ENCODE data around the gene GHR.

Gene GHR

GRCh38 chr5:42516282-42517042, 93.2 kb downstream of the GHR start:
- DNase-seq (ENCODE audit: low read depth, low spot score): no peak

GRCh38 chr5:42517164-42517563, 93.9 kb downstream of the GHR start:
- DNase-seq (ENCODE audit: low read depth, low spot score): no peak

DNA sequence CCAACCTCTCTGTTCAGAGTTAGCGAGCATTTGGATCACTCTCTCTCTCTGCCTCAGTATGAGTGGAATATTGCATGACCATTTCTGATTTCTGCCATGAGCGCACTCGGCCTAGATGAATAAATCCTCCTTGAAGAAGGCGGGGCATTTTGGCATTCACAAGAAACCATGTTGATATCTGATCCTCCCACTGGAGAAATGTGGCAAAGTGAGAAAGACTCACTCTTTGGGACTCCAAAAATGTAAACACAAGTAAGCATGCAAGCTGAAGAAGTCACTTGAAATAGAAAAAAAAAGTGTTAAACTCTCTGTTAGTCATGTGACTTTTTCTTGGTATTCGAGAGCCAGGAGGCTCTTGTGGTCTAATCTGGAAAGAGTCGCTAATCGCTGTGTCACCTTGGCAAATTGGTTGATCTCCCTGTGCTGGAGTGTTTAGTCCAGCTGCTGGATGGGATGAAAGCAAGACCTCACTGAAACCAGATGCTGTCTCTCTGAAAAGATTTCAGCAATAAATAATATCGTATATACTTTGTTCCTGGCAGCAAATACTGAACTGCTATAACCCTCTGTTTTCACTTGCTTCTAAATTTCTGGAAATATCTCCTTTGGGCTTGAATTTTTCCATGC, 95.5 kb downstream of the GHR start:
- no peak for DNase-seq (ENCODE audit: low read depth, low spot score)

DNA sequence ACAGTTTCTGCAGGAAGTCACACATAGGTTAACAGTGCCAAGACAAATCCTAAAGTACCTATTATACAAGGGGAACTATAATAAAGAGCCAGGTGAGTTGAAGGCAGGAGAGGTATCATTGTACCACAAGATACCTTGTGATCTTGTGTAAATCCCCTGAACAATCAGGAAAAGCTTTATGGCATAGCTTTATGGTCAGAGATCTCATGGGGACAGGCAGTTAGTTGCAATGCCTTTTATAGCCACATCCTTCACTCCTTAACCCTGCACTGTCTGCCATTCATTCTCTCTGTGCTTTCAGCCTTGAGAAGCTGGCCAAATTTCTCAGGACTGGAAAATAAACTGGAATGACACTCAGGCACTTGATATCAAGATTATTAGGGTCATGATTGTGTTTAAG, 97.0 kb downstream of the GHR start:
- DNase-seq (ENCODE audit: low read depth, low spot score): no peak

DNA sequence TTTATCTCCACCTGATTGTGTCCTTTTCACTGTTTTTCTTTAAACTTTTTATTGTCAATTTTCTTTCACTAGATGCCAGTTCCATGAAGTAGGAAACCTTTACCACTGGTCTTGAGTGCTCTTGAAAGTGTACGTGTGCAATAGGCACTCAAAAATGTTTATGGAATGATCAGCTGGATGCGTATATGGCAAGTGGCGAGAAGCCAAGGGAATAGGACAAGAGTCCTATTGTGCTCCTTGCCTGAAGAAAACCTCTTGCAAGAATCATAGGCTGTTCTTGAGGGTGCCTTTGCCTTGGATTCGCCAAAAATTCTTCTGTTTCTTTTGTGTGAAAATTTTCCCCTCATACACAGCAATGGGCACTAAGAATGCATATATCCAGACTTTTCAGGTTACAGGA, 97.7 kb downstream of the GHR start:
- no peak for DNase-seq (ENCODE audit: low read depth, low spot score)

DNA sequence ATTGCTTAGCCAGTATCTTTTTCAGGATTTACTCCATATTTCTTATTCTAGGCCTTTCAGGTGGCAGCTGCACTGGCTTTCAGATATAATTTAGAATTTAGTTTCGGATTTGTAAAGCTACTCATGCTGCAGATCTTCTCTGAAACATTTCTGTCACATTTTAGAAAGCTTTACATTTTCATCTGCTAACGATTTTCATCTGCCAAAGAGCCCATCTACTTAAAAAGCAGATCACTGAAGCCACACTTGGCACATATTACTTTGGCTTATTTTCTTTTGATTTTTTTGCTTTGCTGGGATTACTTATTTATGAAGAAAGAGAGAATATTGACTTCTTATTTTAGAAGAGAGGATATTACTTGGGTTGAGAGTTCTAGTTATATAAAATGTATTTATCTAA, 98.2 kb downstream of the GHR start:
- no peak for DNase-seq (ENCODE audit: low read depth, low spot score)

GRCh38 chr5:42522783-42523182, 99.5 kb downstream of the GHR start:
- DNase-seq (ENCODE audit: low read depth, low spot score): no peak

- DNase-seq (ENCODE audit: low read depth, low spot score): no peak
Measured at GRCh38 chr5:42526179-42526578, 102.9 kb downstream of the GHR start.

DNA sequence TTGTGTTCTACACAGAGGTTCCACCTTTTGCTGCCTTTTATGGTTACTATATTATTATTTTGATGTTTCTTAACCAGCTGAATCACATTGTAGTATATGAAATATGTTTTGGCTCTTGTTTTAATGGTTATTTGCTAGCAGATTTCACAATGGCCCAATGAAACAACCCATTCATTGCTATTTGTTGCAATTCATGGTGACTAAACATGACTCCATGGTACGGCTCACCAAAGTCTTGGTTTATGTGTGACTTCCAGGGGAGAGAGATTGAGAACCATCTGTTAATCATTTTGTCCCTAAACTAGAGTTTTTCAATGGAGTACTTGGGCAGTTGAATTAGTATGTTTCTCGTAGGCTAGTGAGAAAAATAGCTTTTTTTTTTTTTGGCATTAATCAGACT, 108.4 kb downstream of the GHR start:
- DNase-seq (ENCODE audit: low read depth, low spot score): no peak

DNA sequence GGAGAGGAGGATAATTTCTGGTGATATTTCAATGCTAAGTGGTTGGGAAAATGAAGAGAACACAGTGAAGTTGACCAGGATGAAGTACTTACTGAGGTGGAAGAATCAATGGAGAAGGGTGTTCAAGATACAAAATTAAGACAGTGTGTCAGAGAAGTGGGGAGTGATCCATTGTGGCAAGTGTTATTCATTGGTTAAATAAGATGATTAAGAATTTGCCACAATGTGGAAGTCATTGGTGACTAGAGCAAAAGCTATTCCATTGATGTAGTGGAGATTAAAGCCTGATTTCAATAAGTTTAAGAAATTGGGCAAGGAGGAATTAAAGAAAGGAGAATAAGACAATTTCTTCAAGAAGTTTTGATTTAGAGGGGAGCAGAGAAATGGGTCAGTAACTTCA, 118.9 kb downstream of the GHR start:
- no peak for DNase-seq (ENCODE audit: low read depth, low spot score)

DNA sequence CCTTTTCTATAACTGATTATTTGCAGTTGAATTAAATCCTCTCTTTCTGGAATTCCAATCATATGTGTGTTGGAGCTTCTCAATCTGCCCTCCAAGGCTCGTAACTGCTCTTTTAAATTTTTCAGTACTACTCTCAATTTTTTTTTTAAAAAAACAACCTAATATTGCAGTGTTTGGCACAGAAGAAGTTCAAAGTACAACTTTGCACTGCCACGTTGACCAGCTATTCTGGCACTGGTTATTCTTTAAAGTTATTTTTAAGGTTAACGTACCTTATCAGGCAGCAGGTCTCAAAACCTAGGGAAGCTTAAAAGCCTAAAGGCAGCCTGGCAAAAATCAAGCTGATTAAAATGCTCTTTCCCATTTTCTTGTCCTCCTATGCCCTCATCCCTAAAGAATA, 120.5 kb downstream of the GHR start:
- no peak for DNase-seq (ENCODE audit: low read depth, low spot score)

- DNase-seq (ENCODE audit: low read depth, low spot score): no peak
Measured at GRCh38 chr5:42545038-42545437, 121.8 kb downstream of the GHR start.

DNA sequence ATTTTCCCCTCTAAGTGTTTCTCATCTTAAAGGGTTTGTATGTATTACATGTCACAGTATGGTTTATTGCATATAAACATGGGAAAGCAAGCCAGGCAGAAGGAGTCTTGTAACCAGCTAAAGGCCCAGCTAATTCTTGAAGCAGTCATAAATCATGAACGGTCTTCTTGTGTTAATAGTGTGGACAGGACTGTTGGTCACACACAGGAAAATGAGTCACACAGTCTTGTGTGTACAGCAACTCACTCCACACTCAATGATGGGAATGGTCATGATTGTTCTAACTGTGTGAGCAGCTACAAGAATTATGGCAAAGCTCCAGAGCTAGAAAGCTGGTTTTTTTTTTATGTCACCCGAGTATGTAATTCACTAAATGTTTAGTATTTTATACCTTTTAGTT, 123.9 kb downstream of the GHR start:
- peak; percentile 17 for DNase-seq (ENCODE audit: low read depth, low spot score)

- no peak for DNase-seq (ENCODE audit: low read depth, low spot score)
Measured at GRCh38 chr5:42547894-42548293, 124.7 kb downstream of the GHR start.

GRCh38 chr5:42552597-42552996, 129.4 kb downstream of the GHR start:
- DNase-seq (ENCODE audit: low read depth, low spot score): no peak

- DNase-seq (ENCODE audit: low read depth, low spot score): no peak
Measured at GRCh38 chr5:42553461-42553860, 130.2 kb downstream of the GHR start.

GRCh38 chr5:42555010-42555409, 131.8 kb downstream of the GHR start:
- DNase-seq (ENCODE audit: low read depth, low spot score): no peak

- no peak for DNase-seq (ENCODE audit: low read depth, low spot score)
Measured at GRCh38 chr5:42555797-42556196, 132.6 kb downstream of the GHR start.

DNA sequence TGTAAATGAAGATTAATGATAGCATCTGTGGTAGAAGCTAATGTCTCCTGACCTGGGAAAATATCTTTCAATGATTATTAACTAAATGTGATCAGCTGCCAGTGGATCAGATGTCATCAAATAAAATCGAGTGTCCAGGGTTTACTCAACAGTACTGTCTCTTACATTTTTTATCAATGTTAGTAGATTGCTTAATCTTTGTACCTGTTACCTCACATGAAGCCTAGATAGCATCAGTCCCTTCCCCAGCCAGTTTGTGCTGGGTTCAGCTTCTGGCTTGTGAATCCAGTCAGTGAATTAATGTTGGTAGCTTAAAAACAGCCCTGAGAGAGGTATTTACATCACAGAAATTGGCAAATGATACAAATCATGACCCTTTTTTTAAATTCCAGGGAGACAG, 134.4 kb downstream of the GHR start:
- DNase-seq (ENCODE audit: low read depth, low spot score): no peak

- DNase-seq (ENCODE audit: low read depth, low spot score): no peak
Measured at GRCh38 chr5:42561656-42562055, 138.4 kb downstream of the GHR start.

DNA sequence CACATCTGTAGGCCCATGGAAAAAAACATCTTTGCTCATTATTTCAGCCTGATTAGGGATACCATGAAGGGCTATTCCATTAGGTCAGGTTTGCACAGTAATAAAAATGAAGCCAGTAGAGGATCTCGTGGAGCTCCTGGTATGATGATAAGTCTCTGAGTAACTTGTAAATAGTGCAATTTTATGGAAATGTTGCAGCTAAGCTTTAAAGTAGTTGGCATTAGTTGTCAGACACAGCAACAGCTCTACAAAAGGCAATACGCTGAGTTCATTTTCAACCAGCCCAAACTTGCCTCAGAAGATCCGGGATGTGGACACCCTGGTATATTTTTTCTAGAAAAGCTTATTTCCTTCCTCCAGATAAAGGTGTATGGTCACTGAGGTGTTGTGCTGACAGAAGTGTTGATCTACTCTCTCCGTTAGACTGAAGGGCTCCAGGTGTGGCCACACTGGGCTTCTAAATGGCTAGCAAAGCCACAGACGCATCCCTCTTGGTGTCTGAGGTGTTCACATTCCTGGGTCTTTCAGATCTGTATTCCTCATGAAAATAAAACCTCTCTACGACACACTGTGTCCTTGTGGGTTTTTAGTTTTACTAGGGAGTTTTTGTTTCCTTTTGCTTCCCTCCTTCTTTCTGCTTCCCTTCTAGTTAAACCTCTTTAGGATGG, 141.6 kb downstream of the GHR start:
- no peak for DNase-seq (ENCODE audit: low read depth, low spot score)

- no peak for DNase-seq (ENCODE audit: low read depth, low spot score)
Measured at GRCh38 chr5:42566652-42567295, 143.5 kb downstream of the GHR start.

DNA sequence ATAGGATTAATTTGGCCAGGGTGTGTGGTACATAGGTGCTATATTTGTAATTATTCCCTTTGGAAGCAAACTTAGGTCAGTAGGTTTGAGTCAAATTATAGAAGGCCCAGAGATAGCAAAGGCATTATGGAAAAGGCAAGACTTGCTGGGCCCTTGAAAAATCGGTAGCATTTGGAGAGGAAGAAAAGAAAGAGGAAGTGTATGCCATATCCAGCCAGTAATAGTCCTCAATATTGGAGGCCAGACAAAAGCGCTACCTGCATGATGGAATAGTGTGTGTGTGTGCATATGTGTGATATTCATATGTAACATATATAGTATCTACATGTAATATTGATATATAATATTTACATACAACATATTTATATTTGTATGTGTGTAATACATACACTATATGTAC, 146.1 kb downstream of the GHR start:
- DNase-seq (ENCODE audit: low read depth, low spot score): no peak

Measured in astrocyte of the hippocampus (primary cell).